Mesodermal cell (in vitro differentiated cells): ENCODE data around the gene SFT2D2.

Experiments
- H3K27ac ChIP-seq: 2 replicates; pipeline ENCODE4 v1.7.0; 2013; ENCODE audit warnings: mild to moderate bottlenecking, low read depth, low read length, moderate library complexity; ENCODE audit not compliant: severe bottlenecking
- H3K36me3 ChIP-seq: 2 replicates; pipeline ENCODE4 v1.7.1; 2013; ENCODE audit warnings: mild to moderate bottlenecking, low read length, moderate library complexity; ENCODE audit not compliant: control insufficient read depth, insufficient read depth
- H3K4me1 ChIP-seq: one replicate; pipeline ENCODE4 v1.7.1; 2013; ENCODE audit warnings: mild to moderate bottlenecking, low read length; ENCODE audit not compliant: insufficient read depth, control insufficient read depth, poor library complexity, severe bottlenecking
- H3K4me3 ChIP-seq: 2 replicates; pipeline ENCODE4 v1.7.0; 2013; ENCODE audit warnings: low read length, control low read depth, mild to moderate bottlenecking; ENCODE audit not compliant: insufficient read depth, poor library complexity, severe bottlenecking; ENCODE audit errors: extremely low read depth
- H3K9me3 ChIP-seq: 2 replicates; pipeline ENCODE4 v1.7.1; 2013; ENCODE audit warnings: mild to moderate bottlenecking, low read length, moderate library complexity; ENCODE audit not compliant: control insufficient read depth
- WGBS, 2 experiments: methylation state at CpG; one replicate each; pipeline ENCODE4 v1.1.5; 2013; ENCODE audit warnings: missing lambda C conversion rate in 2 of 2; ENCODE audit not compliant: insufficient coverage in 2 of 2; 5-methylcytosine and 5-hydroxymethylcytosine counted together

SFT2D2 gene

DNA sequence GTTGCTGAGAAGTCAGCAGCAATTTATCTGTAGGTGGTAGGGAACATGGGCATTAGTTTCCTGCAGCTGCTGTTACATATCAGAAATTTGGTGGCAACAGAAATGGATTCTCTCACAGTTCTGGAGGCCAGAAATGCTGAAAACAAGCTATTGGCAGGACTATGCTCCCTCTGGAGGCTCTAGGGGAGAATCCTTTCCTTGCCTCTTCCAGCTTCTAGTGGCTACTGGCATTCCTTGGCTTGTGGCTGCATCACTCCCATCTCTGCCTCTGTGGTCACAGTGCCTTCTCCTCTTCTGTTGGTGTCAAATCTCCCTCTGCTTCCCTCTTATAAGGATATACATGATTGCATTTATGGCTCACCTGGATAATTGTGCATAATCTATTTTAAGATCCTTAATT is 2.5 kb upstream of the SFT2D2 start:
- Histone ChIP-seq H3K9me3 (peaks cover 8% of the 10 kb centered on the region), H3K4me3 (no peak overlapping the region), H3K36me3 (no peaks in the 10 kb centered on the region), H3K4me1 (peaks cover 8% of the 10 kb centered on the region), H3K27ac (no peak overlapping the region)

DNA sequence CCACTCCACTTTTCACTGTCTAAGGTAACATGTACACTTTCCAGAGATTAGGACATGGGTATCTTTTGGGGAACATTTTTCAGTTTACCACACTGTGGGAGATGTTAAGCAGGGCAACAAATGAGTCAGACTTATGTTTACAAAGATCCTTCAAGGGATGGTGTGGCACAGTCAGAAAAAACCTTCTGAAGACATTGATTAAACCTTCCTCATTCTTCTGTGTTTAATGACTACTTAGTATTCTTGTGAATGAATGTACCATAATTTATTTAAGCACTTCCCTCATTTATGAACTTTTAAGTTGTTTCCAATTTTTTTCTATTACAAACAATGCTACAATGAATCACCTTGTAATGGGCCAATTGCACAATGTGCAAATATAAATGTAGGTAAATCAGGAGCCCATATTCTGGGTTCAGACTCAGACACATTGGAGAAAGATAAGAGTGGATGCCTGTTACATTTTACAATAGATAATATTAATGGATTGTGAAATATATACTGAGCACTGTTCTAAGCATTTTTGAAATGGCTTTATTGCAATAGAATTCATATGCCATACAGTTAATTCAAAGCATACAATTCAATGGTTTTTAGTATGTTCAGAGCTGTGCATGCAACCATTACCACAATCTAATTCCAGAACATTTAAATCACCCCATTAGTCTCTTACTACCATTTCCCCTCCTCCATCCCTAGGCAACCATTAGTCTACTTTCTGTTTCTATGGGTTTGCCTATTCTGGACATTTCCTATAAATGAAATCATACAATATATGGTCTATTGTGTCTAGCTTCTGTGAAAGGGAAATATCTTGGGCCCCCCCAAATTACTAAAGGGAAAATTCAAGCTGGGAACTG is 1.9 kb upstream of the SFT2D2 start:
- H3K9me3 ChIP-seq: peaks cover 8% of the 10 kb centered on the region
- no peak overlapping the region for H3K4me3 ChIP-seq
- no peak overlapping the region for H3K27ac ChIP-seq
- H3K36me3 ChIP-seq: no peaks in the 10 kb centered on the region
- peaks cover 11% of the 10 kb centered on the region for H3K4me1 ChIP-seq

DNA sequence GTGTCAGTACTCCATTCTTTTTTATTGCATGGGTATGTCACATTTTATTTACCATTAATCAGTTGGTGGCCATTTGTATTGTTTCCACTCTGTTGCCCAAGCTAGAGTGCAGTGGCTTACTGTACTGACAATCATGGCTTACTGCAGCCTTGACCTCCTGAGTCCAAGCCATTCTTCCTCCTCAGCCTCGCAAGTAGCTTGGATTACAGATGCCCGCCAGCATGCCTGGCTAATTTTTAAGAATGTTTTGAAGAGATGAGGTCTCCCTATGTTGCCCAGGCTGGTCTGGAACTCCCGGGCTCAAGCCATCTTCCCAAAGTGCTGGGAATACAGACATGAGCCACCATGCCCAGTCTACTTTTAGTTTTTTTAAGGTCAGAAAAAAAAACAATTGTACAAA is 813 bp upstream of the SFT2D2 start:
- Histone ChIP-seq H3K27ac (peak overlapping the region; percentile 82), H3K4me3 (peak overlapping the region; percentile 83), H3K9me3 (peaks cover 8% of the 10 kb centered on the region), H3K4me1 (peaks cover 16% of the 10 kb centered on the region), H3K36me3 (peaks cover 6% of the 10 kb centered on the region)
- WGBS, 2 experiments: 88% methylated on average over 3 of the region's 3 CpGs; no CpG with 5 or more reads in 1 of the 2 experiments

DNA sequence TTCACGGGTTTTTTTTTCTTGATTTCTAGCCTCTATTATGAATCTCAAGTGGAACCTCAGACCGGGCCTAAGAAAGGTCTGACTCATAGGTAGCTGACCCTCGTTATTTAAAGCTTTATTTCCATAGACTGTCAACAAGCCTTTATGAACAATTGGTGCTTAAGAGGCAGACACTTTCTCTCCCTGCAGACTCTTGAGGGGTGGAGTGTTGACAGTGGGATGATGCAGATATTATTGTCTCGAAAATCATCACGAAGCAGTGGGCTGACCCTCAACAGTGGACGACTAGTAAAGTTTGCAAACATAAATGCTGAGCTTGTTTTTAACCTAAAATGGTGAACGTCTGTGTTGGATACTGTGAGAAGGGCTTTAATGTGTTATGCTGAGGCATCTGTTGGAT is 1.8 kb downstream of the SFT2D2 start:
- 84 to 85% methylated on average over 4 to 6 of the region's 7 CpGs for WGBS, 2 experiments
- Histone ChIP-seq H3K4me3 (peak overlapping the region; percentile 83), H3K36me3 (peaks cover 24% of the 10 kb centered on the region), H3K9me3 (peaks cover 8% of the 10 kb centered on the region), H3K4me1 (peaks cover 16% of the 10 kb centered on the region), H3K27ac (peak overlapping the region; percentile 68)

DNA sequence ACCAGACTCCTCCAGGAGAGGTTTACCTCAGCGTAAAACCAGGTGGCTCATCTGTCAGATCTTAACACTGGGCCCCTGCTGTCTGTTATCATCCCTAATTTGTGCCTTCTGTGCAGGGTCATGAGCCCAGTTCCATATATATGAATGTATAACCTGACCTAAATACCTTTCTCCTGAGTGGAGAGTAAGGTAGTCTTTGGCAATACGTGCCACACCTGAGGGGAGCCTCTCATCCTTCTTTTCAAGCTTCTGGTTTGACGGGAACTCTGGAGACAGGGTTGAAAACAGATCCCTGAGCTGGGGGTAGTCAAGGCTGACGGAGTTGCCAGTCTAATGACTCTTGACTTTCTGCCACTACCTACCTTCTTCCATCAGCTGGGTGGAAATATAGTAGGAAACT is 4.1 kb downstream of the SFT2D2 start:
- Histone ChIP-seq H3K4me1 (peaks cover 16% of the 10 kb centered on the region), H3K36me3 (peaks cover 43% of the 10 kb centered on the region), H3K4me3 (no peak overlapping the region), H3K27ac (no peak overlapping the region), H3K9me3 (no peaks in the 10 kb centered on the region)
- 100% methylated on average over 1 of the region's 4 CpGs for WGBS, 2 experiments

DNA sequence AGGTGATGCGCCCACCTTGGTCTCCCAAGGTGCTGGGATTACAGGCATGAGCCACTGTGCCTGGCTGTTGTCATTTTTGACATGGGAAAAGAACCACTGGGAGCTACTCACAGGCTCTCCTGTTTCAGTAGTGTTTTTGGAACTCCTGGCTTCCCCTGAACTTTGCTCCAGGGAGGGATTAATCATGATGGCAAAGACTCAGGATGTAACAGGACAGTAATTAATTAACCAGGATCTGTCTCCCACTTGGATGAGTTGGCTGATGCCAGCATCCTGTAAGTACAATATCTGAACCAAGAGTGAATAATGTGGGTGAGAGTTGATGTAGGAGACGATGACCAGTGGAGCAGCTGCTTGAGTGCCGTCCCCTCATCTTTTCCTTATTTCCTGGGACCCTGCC is 4.9 kb downstream of the SFT2D2 start:
- peaks cover 51% of the 10 kb centered on the region for H3K36me3 ChIP-seq
- H3K27ac ChIP-seq: no peak overlapping the region
- peaks cover 16% of the 10 kb centered on the region for H3K4me1 ChIP-seq
- H3K9me3 ChIP-seq: no peaks in the 10 kb centered on the region
- H3K4me3 ChIP-seq: no peak overlapping the region
- WGBS, 2 experiments: 100% methylated on average over 2 to 3 of the region's 3 CpGs

DNA sequence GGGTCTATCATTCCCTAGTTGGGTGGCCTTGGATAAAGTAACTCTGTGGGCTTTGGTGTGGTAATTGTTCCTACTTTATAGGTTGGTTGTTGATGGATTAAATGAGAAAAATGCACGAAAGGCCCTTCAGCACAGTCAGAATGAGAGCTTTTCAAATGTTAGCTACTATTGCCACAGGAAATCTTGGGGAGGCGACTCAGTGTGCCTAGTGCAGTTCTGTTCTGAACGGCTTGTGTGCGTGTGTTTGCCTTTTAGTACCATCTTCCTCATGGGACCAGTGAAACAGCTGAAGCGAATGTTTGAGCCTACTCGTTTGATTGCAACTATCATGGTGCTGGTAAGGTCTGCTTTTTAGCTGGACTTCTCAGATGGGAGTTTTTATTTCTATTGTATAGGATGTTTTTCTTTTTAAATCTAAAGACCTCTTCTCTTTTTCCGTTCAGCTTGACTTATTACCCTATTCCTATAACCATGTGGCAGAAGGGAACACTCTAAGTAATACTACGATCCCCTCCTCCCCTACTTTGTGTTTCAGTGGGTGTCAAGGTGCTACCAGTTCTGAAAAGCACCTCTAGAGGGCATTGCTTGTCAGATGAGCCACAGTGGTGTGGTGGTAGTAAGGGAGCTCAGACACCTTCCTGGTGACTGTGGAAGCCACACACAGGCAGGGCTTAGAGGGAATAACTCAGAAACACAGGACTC is 9.2 kb downstream of the SFT2D2 start:
- Histone ChIP-seq H3K36me3 (peaks cover 85% of the 10 kb centered on the region), H3K9me3 (no peaks in the 10 kb centered on the region), H3K4me1 (no peaks in the 10 kb centered on the region), H3K27ac (no peak overlapping the region), H3K4me3 (no peak overlapping the region)
- WGBS, 2 experiments: 91 to 94% methylated on average over 4 to 6 of the region's 8 CpGs

DNA sequence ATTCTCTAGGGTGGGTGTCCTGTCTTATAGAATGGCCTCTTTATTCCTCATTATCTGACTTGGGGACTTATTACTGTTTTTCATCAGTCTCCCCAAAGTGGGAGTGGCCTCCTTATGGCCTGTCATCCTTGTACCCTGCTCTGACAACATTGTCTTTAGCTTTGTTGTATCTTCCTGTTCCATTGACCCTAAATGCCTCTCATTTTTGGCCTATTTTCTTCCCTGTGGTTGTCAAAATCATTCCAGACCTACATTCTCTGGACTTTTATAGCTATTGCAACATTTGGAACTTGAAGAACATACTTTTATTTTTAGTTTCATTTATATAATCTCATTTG is 9.7 kb downstream of the SFT2D2 start:
- H3K36me3 ChIP-seq: peaks cover 87% of the 10 kb centered on the region
- no peaks in the 10 kb centered on the region for H3K9me3 ChIP-seq
- H3K4me3 ChIP-seq: no peak overlapping the region
- no peak overlapping the region for H3K27ac ChIP-seq
- H3K4me1 ChIP-seq: no peaks in the 10 kb centered on the region

DNA sequence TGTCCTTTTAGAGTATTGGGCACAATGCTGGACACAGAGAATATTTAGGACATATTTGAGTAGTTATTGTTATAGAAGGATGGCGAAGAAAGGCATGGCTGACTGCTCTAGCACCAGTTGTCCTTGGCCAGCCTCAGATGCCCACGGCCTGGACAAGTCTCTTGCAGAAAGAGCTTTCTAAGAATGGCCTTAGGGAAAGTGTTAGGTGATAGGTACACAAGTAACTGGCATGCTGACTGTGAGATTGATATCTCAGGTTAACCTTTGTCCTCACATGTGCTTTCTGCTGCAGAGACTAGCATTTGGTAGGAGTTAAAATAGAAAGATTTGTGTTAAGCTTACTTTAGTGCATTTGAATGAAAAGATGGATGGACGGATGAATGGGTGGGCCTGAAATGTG is 10.1 kb downstream of the SFT2D2 start:
- Histone ChIP-seq H3K4me1 (no peaks in the 10 kb centered on the region), H3K27ac (no peak overlapping the region), H3K36me3 (peaks cover 91% of the 10 kb centered on the region), H3K9me3 (no peaks in the 10 kb centered on the region), H3K4me3 (no peak overlapping the region)
- WGBS, 2 experiments: 94 to 96% methylated on average over 3 of the region's 3 CpGs

DNA sequence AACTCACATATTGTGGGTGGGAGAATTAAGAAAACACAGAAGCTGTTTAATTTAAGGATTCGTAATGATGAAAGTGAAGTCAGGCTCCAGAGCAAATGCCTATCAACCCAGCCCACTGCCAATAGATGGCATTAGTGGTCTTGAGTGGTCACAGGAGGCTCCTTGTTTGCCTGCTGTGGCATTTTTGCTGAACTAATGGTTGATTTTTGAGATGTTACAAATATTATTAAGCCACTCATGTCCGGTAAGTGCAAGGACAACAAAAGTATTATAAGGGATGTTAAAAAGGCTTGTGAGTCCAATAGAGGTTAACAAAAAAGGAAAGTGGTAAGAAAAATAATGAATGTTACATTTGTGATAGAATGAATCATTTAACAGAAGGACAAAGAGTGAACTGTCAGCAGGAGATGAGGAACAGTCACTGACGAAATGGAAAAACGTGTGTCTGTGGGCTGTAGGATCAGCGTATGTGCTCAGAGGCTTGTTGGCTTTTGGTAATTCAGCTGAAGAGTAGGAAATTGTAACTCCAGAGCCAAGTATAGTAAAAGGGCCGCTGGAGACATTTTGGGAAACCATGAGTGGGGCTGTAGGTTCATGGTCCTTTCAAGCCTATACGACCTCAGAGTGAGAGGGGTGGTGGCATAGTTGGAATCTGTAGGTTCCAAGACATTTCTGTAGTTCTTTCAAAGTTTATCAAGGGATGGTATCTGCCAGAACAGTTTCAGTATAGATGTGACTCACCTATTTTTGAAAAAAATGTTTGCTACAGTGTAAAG is 11.2 kb downstream of the SFT2D2 start:
- no peak overlapping the region for H3K27ac ChIP-seq
- no peaks in the 10 kb centered on the region for H3K9me3 ChIP-seq
- H3K36me3 ChIP-seq: peaks cover 93% of the 10 kb centered on the region
- no peak overlapping the region for H3K4me3 ChIP-seq
- 90 to 94% methylated on average over 5 to 7 of the region's 7 CpGs for WGBS, 2 experiments
- H3K4me1 ChIP-seq: no peaks in the 10 kb centered on the region

DNA sequence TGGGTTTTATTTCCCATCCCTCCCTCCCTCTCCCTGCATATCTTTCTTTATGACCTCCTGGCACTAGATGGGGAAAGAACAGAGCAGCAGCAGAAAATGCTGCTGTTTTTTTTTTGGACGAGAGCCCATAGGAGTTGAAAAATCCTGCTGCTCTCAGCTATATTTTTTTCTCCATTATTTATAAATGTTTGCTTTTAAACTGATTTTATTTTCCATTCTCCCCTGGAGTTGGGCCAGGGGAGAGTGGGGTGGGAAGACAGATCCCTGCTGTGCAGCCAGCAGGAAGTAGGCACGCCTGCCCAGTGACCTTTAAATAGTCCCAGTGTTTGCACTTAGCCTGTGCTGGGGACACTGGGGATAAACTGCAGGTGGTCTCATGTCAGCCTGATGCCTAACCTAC is 17.4 kb downstream of the SFT2D2 start:
- WGBS, 2 experiments: 91 to 100% methylated on average over 1 of the region's 2 CpGs
- Histone ChIP-seq H3K36me3 (peaks cover 88% of the 10 kb centered on the region), H3K9me3 (no peaks in the 10 kb centered on the region), H3K27ac (no peak overlapping the region), H3K4me1 (no peaks in the 10 kb centered on the region), H3K4me3 (no peak overlapping the region)
